IMR-90 (cell line): ENCODE data around the gene WNT11. TPM values are rescaled to one million over a fixed set of nuclear protein-coding genes. Genes with fewer than 3 reads are reported as not detected.

Source experiments
- ATAC-seq: fragments of 200-7000 bp; cut with Tn5 transposase; 2 replicates; pipeline ENCODE4 v1.9.1; 2020; ENCODE audit warnings: low read depth, mild to moderate bottlenecking, moderate library complexity
- BruUV-seq: library from RNA; stranded (reverse); fragments of 400-500 nt; replicated peaks from 2 replicates; lab custom pipeline; 2021; lab: Mats Ljungman, UMichigan
- CTCF ChIA-PET: fragments of 300-600 bp; formaldehyde crosslinking; extraction: SDS; loops from one replicate; lab custom pipeline; 2021; ENCODE audit warnings: antibody characterized with exemption; lab: Yijun Ruan, JAX
- POLR2A ChIA-PET: fragments of 300-600 bp; sonication (Branson Sonifier 250); formaldehyde crosslinking; loops from one replicate; lab custom pipeline; 2022; ENCODE audit warnings: antibody characterized with exemption; ENCODE audit not compliant: unreplicated experiment; lab: Charles Lee
- DNase-seq: peaks from one replicate; pipeline ENCODE4 v3.0.0; 2013
- H2AFZ ChIP-seq: replicated peaks from 2 replicates; pipeline ENCODE3; 2013; ENCODE audit warnings: low read length, mild to moderate bottlenecking; ENCODE audit not compliant: poor library complexity
- H2AK5ac ChIP-seq: 2 replicates; pipeline ENCODE4 v1.6.1; 2013; ENCODE audit warnings: low read depth, low read length, inconsistent platforms
- H2AK9ac ChIP-seq: replicated peaks from 2 replicates; pipeline ENCODE3; 2013; ENCODE audit warnings: mild to moderate bottlenecking, low read depth, low read length, moderate library complexity; ENCODE audit not compliant: poor library complexity
- H2BK120ac ChIP-seq: 2 replicates; pipeline ENCODE4 v1.6.1; 2013; ENCODE audit warnings: low read depth, low read length, inconsistent platforms
- H2BK15ac ChIP-seq: 3 replicates; pipeline ENCODE4 v1.6.1; 2013; ENCODE audit warnings: low read depth, low read length, inconsistent platforms
- H2BK20ac ChIP-seq: 2 replicates; pipeline ENCODE4 v1.6.1; 2013; ENCODE audit warnings: low read depth, mild to moderate bottlenecking, inconsistent platforms, low read length, moderate library complexity
- H2BK5ac ChIP-seq: 2 replicates; pipeline ENCODE4 v1.6.1; 2013; ENCODE audit warnings: mild to moderate bottlenecking, low read depth, low read length, inconsistent platforms; ENCODE audit not compliant: poor library complexity, severe bottlenecking
- H3K14ac ChIP-seq: replicated peaks from 2 replicates; pipeline ENCODE4 v1.6.1; 2013; ENCODE audit warnings: low read depth, low read length, inconsistent platforms
- H3K18ac ChIP-seq: 2 replicates; pipeline ENCODE4 v1.6.1; 2013; ENCODE audit warnings: low read depth, low read length, control low read depth
- H3K23ac ChIP-seq: 2 replicates; pipeline ENCODE4 v1.6.1; 2013; ENCODE audit warnings: low read depth, low read length, inconsistent platforms
- H3K27ac ChIP-seq: 2 replicates; pipeline ENCODE4 v1.5.1; 2013; ENCODE audit warnings: mild to moderate bottlenecking, control low read depth, low read length; ENCODE audit not compliant: insufficient read depth
- H3K27me3 ChIP-seq: 2 replicates; pipeline ENCODE4 v1.6.1; 2013; ENCODE audit warnings: low read length; ENCODE audit not compliant: control insufficient read depth, insufficient read depth
- H3K36me3 ChIP-seq: 2 replicates; pipeline ENCODE4 v1.6.1; 2013; ENCODE audit warnings: low read length, mixed read lengths; ENCODE audit not compliant: control insufficient read depth, insufficient read depth
- H3K4ac ChIP-seq: 2 replicates; pipeline ENCODE4 v1.6.1; 2013; ENCODE audit warnings: low read depth, low read length, inconsistent platforms
- H3K4me1 ChIP-seq: 2 replicates; pipeline ENCODE4 v1.6.1; 2013; ENCODE audit warnings: low read length, mixed read lengths; ENCODE audit not compliant: control insufficient read depth, insufficient read depth
- H3K4me2 ChIP-seq: 2 replicates; pipeline ENCODE4 v1.6.1; 2013; ENCODE audit warnings: low read depth, mild to moderate bottlenecking, control low read depth, low read length, moderate library complexity
- H3K4me3 ChIP-seq: 2 replicates; pipeline ENCODE4 v1.5.1; 2013; ENCODE audit warnings: low read depth, mild to moderate bottlenecking, control low read depth, low read length, moderate library complexity; ENCODE audit not compliant: insufficient read depth
- H3K56ac ChIP-seq: 2 replicates; pipeline ENCODE4 v1.6.1; 2013; ENCODE audit warnings: low read length, inconsistent platforms; ENCODE audit not compliant: insufficient read depth; ENCODE audit errors: extremely low read depth
- H3K79me1 ChIP-seq, 2 experiments: 2 replicates each; pipeline ENCODE4 v1.6.1; 2013; ENCODE audit warnings: low read length in 2 of 2, inconsistent platforms in 1 of 2, low read depth in 1 of 2
- H3K9ac ChIP-seq: 2 replicates; pipeline ENCODE4 v1.6.1; 2013; ENCODE audit warnings: low read depth, low read length, control low read depth
- H3K9me1 ChIP-seq: 2 replicates; pipeline ENCODE4 v1.6.1; 2013; ENCODE audit warnings: low read length, inconsistent platforms; ENCODE audit not compliant: insufficient read depth
- H3K9me3 ChIP-seq: 2 replicates; pipeline ENCODE4 v1.6.1; 2013; ENCODE audit warnings: low read length; ENCODE audit not compliant: control insufficient read depth, insufficient read depth
- H4K20me1 ChIP-seq: 2 replicates; pipeline ENCODE4 v1.6.1; 2013; ENCODE audit warnings: low read length, inconsistent platforms; ENCODE audit not compliant: insufficient read depth
- H4K5ac ChIP-seq: 2 replicates; pipeline ENCODE4 v1.6.1; 2013; ENCODE audit warnings: mild to moderate bottlenecking, low read depth, low read length, control low read depth
- H4K8ac ChIP-seq, 2 experiments: 2 replicates each; pipeline ENCODE4 v1.6.1; 2013; ENCODE audit warnings: low read depth in 2 of 2, low read length in 2 of 2, control low read depth in 1 of 2, inconsistent platforms in 1 of 2
- H4K91ac ChIP-seq: 2 replicates; pipeline ENCODE4 v1.6.1; 2013; ENCODE audit warnings: low read depth, low read length, inconsistent platforms; ENCODE audit not compliant: insufficient read depth
- BHLHE40 ChIP-seq: fragments of 150-350 bp; IDR thresholded peaks from 2 replicates; pipeline ENCODE4 v1.6.1; 2016; ENCODE audit warnings: mild to moderate bottlenecking, low read depth, low read length
- FOS ChIP-seq: fragments of 150-350 bp; IDR thresholded peaks from 2 replicates; pipeline ENCODE4 v1.6.1; 2016; ENCODE audit warnings: low read depth, low read length
- MAFK ChIP-seq: IDR thresholded peaks from 2 replicates; pipeline ENCODE4 v1.6.1; 2012; ENCODE audit warnings: low read depth, low read length, improper control_type of control experiment
- NFE2L2 ChIP-seq: fragments of 150-350 bp; IDR thresholded peaks from 2 replicates; pipeline ENCODE4 v1.6.1; 2016; ENCODE audit warnings: low read depth, mild to moderate bottlenecking, low read length
- RAD21 ChIP-seq: IDR thresholded peaks from 2 replicates; pipeline ENCODE4 v1.6.1; 2012; ENCODE audit warnings: low read length, improper control_type of control experiment
- RFX5 ChIP-seq: IDR thresholded peaks from 2 replicates; pipeline ENCODE4 v1.8.0; 2012; ENCODE audit warnings: low read depth, mild to moderate bottlenecking, low read length, moderate library complexity
- SMC3 ChIP-seq: fragments of 150-350 bp; IDR thresholded peaks from 2 replicates; pipeline ENCODE4 v1.6.1; 2016; ENCODE audit warnings: low read depth, mild to moderate bottlenecking, antibody characterized with exemption, low read length, moderate library complexity
- USF2 ChIP-seq: fragments of 150-350 bp; IDR thresholded peaks from 2 replicates; pipeline ENCODE4 v1.6.1; 2017; ENCODE audit warnings: mild to moderate bottlenecking, antibody characterized with exemption, low read length, low read depth
- WGBS, 2 experiments: methylation state at CpG; one replicate each; pipeline versions ENCODE4 v1.1.5 to v1.1.7; 2013; ENCODE audit warnings: missing lambda C conversion rate in 2 of 2; ENCODE audit not compliant: insufficient read length in 1 of 2; ENCODE audit errors: extremely low coverage in 2 of 2; 5-methylcytosine and 5-hydroxymethylcytosine counted together
- dilution Hi-C: fragments of 300-500 bp; cut with HindIII; formaldehyde crosslinking; loops from one replicate; pipeline ENCODE4 v1.14.3; 2018; ENCODE audit warnings: low sequenced_read_pairs; ENCODE audit not compliant: unreplicated experiment
- in situ Hi-C: fragments of 300-500 bp; cut with MboI; formaldehyde crosslinking; loops from 3 replicates; pipeline ENCODE4 v1.14.3; 2019; ENCODE audit warnings: low sequenced_read_pairs, inconsistent platforms, mixed read lengths
- intact Hi-C: fragments of 100-400 bp; cut with micrococcal nuclease; formaldehyde crosslinking; loops from 2 replicates; pipeline ENCODE4 v1.10.0; 2022
- polyA plus RNA-seq, 3 experiments: library from polyadenylated mRNA; depleted of rRNA; stranded (reverse); fragments of >200 nt; gene quantifications; 2 replicates each; pipeline ENCODE4 v1.2.3, GENCODE V29; 2012; ENCODE audit warnings: low replicate concordance in 1 of 3
- total RNA-seq: library from RNA; depleted of rRNA; stranded (reverse); fragments of >200 nt; gene quantifications from 2 replicates; pipeline ENCODE4 v1.2.3, GENCODE V29; 2012

Gene WNT11
- total and polyA plus RNA-seq, 2 of the 4 experiments (the other 2 are of a cell fraction): 0.10 TPM; not detected in 1

DNA sequence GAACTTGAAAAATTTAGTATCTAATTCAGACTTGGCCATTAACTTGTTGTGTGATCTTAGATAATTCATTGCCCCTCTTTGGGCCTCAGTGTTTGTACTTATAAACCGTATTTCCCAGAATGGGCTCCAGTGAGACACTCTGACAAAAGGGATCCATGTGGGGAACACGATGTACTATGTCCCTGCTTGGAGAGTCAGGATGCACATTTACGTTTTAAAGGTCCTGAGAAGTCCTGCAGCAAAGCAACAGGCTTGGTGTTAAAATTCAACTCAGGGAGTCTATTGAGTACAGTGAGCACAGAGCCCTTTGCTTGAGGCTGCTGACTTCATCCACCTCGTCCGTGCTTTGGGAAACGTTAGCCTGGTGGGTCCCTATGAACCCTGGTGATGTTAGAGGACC lies 9.0 kb downstream of the WNT11 start:
- Histone ChIP-seq H3K9ac (no peak overlapping the region), H3K23ac (no peak overlapping the region), H2BK15ac (no peak overlapping the region), H3K36me3 (no peaks in the 10 kb centered on the region), H2BK20ac (no peak overlapping the region), H3K56ac (no peak overlapping the region), H3K14ac (no peak overlapping the region), H3K4me1 (no peaks in the 10 kb centered on the region), H3K18ac (no peak overlapping the region), H4K5ac (no peak overlapping the region), H2BK120ac (no peak overlapping the region), H3K4ac (no peak overlapping the region), H3K9me1 (no peaks in the 10 kb centered on the region), H2AK9ac (no peak overlapping the region), H3K4me2 (no peak overlapping the region), H3K4me3 (no peak overlapping the region), H3K27me3 (peaks cover 68% of the 10 kb centered on the region), H3K27ac (no peak overlapping the region), H4K8ac (no peak overlapping the region), H3K79me1 (no peaks in the 10 kb centered on the region), H3K9me3 (no peaks in the 10 kb centered on the region), H2BK5ac (no peak overlapping the region), H2AFZ (no peak overlapping the region), H4K20me1 (no peaks in the 10 kb centered on the region), H4K91ac (no peak overlapping the region), H2AK5ac (no peak overlapping the region)
- dilution Hi-C loops (no loop called here), in situ Hi-C loops (no loop called here), intact Hi-C loops (no loop called here)
- no TSS peak for BruUV-seq
- no peak for DNase-seq
- ATAC-seq: no peak
- CTCF ChIA-PET: no interaction called here
- no peak for TF ChIP-seq USF2
- no peak for TF ChIP-seq RFX5
- no peak for TF ChIP-seq NFE2L2
- no peak for TF ChIP-seq BHLHE40
- no peak for TF ChIP-seq FOS
- TF ChIP-seq SMC3: no peak
- TF ChIP-seq MAFK: no peak
- TF ChIP-seq RAD21: no peak
- POLR2A ChIA-PET: no interaction called here
- 53% methylated on average over 3 of the region's 6 CpGs; no CpG with 5 or more reads in 1 of the 2 experiments for WGBS, 2 experiments
